H4 (cell line): ENCODE data around the gene YES1. TPM values are rescaled to one million over a fixed set of nuclear protein-coding genes. Genes with fewer than 3 reads are reported as not detected.
"Not testable (repeated sequence)": the region's sequence is repeated elsewhere in the genome, so short reads cannot be mapped to it uniquely, and the experiment has no call there.

ENCODE experiments used
- DNase-seq: peaks from one replicate; pipeline ENCODE4 v3.0.0-alpha.2; 2015; ENCODE audit warnings: low spot score
- total RNA-seq: library from RNA; depleted of rRNA; stranded (reverse); fragments of >200 nt; shearing (Covaris generic); gene quantifications from 2 replicates; pipeline ENCODE4 v1.2.3, GENCODE V29; 2014

YES1 gene
- total RNA-seq, 1 experiment from 2014 or later, result 101 TPM

DNA sequence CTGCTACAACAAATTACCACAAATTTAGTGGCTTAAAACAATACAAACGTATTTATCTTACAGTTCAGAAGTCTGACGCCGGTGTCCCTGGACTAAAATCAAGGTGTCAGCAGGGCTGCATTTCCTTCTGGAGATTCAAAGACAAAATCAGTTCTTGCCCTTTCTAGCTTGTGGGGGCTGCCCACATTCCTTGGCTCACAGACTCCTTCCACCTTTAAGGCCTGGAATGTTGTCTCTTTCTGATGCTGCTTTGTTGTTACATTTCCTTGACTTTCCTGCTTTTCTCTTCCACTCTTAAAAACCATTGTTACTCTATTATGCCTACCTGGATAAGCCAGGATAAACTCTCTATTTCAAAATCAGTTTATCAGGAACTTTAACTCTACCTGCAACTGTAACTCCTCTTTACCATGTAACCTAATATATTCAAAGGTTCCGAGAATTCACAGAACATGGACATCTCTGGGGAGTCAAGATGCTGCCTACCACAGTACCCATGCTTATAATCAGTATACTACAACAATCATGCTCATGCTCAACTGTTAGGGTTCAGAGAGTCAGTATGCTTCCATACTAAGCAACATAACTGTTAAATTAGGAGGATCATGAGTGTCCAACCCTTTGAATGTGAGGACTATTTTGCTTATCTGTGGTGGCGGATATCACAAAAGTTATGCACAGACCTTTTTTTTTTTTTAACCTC, 27.4 kb downstream of the YES1 start:
- DNase-seq, result no peak

DNA sequence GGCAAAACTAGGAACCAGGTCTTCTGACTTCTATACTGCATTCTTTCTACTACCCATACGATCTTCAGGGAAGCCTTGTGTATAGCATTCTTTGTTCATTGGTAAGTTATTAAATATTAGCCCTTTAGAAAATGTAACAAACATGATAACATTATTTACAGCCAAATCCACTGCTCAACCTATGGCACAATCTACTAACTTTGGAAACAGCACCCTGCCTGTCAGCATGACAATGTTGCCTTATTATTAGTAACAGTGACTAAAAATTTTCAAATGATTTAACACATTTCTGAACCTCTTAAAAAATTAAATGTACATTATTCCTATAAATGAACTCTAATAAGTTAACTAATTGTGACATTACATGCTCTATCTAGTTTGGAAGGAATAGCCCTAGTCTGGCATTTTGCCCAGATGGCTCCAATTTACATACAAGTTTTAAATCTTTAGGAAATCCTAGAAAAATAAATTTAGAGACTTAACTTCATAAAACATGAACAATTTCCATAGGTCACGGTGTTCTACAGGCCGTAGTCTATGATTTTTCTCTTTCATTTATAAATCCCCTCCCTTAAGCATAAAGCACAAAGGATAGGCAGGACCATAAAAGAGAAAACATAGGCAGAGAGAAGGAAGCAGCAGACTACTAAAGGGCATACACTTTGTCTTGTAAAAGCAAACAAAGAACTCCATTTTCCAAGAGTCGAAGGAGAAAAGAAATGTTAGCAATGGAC, 33.7 kb downstream of the YES1 start:
- DNase-seq, result no peak

DNA sequence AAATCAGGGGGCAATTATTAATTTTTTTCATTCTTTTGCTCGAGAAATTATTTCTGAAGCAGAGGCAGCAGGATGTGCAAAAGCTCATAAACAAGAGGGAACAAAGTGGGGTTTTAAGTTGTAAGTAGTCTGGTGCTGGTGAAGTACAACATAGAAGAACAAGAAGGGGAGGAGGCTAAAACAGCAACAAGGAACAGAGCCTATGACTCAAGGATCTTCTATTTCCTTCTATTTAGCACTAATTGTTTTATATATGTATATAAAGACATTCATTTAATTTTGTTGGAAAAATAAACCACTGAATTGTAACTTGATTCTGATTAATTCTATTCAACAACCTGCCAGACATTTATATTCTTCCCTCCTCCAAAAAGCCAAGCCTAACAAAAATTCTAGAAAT, 35.0 kb downstream of the YES1 start:
- no peak for DNase-seq

DNA sequence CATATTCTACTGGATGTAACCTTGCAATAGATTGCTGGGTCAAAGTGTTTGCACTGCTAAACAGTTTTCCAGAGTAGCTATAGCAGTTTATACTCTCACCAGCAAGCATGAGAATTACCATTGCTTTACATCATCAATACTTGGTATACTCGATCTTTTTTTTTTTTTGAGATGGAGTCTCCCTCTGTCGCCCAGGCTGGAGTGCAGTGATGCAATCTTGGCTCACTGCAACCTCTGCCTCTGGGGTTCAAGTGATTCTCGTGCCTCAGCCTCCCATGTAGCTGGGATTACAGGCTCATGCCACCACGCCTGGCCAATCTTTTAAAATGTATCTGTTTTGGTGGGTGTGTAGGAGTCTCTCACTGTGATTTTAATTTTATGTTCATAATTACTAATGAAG, 36.0 kb downstream of the YES1 start:
- not testable (repeated sequence) for DNase-seq

DNA sequence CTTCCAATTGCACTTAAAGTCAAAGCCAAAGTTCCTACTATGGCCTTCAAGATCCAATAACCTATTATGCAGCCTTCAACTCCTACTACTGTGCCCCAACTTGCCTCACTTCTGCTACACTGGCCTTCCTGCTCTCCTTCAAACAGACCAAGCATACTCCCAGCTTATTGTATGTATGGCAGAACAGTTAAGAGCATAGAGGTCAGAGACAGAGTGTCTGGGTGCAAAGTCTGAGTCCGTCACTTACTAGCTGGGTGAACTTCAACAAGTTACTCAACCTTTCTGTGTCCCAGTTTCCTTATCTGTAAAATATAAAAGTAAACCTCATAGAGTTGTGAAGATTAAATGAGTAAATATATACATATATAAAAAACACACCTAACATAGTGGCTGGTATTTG, 37.2 kb downstream of the YES1 start:
- DNase-seq, result no peak

DNA sequence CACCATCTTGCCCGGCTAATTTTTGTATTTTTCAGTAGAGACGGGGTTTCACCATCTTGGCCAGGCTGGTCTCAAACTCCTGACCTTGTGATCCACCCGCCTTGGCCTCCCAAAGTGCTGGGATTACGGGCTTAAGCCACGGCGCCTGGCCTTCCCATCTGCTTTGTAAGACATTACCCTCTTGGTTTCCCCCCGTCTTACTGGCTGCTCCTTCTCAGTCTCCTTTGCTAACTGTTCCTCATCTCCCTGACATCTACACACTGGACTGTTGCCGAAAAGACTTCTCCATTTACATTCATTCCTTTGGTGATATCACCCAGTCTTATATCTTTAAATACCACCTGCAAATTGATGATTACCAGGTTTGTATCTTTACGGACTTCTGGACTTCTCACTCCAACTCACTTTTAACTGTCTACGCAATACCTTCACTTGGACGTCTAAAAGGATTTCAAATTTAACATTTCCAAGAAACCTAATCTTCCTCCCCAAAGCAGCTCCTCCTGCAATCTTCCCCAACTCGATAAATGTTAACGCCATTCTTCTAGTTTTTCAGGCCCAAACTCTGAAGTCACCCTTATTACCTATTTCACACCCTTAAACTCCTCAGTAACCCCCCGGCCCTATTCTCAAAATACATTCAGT, 37.9 kb downstream of the YES1 start:
- no peak for DNase-seq

DNA sequence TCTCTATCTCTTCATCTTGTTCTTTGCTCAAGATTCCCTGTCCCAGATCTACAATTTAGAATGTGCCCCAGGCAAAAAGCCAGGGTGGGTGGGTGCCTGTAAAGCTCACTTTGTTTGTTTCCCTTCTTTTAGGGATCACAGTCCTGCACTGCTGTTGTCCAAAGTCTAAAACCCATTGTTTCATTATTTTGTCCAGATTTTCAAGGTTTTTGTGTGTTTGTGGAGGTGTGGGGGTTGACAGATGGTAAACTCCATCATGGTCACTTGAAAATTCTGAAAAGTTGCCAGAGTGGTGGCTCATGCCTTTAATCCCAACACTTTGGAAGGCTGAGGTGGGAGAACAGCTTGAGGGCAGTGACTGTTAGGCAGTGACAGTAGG, 41.5 kb downstream of the YES1 start:
- no peak for DNase-seq

DNA sequence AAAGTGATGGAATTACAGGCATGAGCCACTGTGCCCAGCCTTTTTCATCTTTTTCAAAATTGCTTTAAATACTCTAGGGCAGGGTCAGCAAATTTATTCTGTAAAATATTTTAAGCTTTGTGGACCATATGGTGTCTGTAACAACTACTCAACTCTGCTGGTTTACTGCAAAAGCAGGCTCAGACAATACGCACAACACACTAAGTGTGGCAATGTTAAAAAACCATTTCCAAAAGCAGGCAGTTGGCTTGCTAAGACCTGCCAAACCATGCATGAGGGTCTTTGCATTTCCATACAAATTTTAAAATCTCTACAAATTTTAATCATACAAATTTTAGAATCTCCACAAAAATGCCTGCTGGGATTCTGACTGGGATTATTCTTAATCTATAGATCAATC, 44.1 kb downstream of the YES1 start:
- no peak for DNase-seq

DNA sequence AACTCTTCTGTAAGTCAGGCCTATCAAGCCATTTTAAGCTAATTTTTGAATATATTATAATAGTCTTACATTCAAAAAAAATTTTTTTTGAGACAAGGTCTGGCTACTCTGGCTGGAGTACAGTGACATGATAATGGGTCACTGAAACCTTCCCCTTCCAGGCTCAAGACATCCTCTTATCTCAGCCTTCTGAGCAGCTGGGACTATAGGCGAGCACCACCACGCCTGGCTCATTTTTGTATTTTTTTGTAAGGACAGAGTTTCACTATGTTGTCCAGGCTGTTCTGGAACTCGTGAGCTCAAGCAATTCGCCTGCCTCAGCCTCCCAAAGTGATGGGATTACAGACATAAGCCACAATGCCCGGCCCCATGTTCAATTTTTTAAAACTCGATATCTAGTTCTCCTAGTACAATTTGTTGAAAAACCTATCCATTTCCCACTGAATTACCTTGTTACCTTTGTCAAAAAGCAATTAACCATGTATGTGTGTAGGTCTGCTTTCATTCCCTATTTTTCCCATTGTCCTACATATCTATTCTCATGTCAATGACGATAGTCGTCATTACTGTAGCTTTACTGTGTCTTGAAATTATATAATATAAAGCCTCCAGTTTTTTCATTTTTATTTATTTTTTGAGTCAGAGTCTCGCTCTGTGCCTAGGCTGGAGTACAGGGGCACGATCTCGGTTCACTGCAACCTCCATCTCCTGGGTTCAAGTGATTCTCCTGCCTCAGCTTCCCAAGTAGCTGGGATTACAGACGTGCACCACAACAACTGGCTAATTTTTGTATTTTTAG, 44.8 kb downstream of the YES1 start:
- no peak for DNase-seq

DNA sequence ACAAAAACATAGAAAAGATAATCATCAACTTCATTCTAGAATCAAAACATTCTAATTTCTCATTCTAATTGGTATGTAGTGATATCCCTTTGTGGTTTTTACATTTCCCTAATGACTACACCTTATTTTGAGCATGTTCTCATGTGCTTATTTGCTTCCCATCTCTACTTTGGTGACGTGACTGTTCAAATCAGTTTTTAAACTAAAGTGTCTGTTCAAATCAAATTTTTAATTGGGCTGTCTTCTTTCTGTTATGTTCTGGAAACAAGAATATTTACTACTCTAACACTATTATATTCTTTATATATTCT, 45.5 kb downstream of the YES1 start:
- no peak for DNase-seq

DNA sequence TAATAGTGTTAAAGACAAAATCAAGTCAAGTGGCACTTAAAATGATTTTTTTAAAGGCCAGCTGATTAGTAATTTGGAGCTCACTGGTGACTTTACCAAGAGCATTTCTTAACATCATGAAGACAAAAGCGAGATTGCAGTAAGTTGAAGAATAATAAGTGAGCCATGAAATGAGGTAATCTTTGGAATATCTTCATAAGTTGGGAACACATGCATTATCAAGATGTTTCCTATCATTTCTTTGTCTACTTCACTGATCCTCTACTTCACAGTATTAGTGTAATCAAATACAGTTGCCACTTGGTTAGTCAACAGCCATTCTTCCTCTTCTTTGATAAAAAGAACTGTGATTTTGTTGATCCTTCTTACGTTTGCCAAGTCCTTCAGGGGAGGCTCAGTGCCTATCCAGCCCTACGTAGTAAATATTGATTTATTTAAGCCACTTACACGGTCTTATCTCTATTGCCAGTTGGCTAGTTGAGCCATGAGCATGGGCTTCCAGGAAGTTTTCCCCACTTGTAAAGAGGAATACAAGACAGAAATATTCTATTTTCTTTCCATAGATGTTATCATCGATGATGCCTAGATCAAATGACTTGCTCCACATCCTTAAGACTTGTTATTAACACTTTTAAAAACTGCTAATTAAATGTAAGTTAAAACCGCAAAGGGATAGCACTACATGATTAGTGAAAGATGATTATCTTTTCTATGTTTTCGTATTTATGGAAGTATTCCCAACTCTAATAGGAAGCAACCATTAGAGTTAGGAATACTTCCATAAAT, 46.1 kb downstream of the YES1 start:
- DNase-seq, result no peak

DNA sequence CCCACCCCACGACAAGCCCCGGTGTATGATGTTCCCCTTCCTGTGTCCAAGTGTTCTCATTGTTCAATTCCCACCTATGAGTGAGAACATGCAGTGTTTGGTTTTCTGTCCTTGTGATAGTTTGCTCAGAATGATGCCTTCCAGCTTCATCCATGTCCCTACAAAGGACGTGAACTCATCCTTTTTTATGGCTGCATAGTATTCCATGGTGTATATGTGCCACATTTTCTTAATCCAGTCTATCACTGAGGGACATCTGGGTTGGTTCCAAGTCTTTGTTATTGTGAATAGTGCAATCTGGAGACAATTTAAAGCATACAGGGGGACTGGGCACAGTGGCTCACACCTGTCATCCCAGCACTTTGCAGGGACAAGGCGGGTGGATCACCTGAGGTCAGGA, 52.2 kb downstream of the YES1 start:
- not testable (repeated sequence) for DNase-seq

DNA sequence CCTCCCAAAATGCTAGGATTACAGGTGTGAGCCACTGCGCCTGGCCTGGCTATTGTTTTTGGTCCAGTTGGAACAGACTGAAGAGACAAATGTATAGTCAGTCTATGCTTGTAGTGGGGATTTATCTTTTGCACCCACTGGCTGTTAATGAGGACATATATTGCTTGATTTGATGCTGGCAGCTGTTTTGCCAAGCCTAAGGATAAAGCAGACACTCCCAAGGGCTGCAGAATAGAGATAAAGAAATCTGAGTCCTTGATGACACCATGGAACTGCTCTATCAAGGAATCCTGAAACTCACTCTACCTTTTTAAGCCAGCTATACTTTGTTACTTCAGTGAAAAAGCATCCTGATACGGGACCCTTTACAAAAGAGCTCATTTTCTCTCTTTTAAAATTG, 56.5 kb downstream of the YES1 start:
- DNase-seq, result no peak

DNA sequence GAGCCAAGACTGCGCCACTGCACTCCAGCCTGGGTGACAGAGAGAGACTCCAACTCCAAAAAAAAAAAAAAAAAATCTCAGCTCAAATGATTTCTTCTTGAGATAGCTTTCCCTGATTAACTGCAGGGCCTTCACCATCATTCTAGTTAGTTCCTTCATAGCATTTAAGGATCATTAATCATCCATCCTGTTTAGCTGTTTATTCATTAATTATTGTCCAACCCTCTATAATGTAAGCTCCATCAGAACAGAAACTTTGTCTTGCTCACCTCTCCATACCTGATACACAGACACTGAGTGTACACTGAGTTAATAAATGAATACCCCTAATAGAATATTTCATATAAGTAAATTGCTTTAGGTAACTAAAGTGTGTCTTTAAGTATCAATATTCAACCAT, 57.4 kb downstream of the YES1 start:
- DNase-seq, result no peak

DNA sequence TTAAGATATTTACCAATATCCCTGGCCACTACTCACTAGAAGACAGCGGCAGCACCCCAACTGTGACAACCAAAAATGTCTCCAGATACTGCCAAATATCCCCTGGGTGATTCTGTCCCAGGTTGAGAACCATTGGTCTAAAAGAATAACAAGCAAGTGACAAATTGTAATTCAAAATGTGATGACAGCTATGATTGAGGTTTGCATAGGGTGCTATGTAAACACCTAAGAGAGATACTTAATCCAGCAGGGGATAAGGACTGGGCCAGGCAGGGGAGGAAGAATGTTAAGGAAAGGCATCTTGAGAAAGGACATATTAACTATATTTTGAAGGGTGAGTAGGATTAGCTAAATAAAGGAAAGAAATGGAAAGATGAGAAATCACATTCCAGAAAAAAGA, 61.6 kb downstream of the YES1 start:
- no peak for DNase-seq

DNA sequence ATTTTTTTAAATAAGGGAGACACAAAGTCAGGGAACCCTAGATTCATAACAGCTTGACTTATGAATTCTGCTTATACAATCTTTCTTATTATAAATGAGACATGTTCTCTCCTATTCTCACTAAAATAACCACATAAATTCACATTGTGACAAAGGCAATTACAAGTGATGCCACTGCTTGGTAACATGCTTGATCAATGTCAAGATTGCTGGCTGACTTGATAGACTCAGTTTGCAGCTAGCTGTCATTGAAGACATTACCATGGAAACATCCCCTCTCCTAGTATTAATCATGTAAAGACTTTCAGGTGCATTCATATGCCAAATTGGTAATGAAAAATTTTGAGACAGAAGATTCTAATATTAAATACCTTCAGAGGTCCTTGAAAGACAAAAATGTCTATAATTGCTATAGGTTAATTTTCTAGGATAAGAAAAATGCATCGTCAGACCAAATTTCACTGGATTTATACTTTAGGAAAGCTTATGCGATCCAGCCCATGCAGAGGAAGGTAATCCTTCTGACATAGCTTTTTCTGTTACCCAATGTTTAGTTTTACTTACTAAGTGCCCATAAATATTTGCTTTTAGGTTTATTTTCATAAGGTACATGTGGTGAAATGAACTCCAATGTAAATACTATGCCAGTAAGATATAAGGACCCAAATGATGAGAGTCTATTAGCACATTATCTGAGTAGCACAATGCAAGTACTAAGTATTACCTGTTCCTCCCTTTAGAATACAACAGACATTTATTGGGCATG, 67.0 kb downstream of the YES1 start:
- DNase-seq, result no peak

DNA sequence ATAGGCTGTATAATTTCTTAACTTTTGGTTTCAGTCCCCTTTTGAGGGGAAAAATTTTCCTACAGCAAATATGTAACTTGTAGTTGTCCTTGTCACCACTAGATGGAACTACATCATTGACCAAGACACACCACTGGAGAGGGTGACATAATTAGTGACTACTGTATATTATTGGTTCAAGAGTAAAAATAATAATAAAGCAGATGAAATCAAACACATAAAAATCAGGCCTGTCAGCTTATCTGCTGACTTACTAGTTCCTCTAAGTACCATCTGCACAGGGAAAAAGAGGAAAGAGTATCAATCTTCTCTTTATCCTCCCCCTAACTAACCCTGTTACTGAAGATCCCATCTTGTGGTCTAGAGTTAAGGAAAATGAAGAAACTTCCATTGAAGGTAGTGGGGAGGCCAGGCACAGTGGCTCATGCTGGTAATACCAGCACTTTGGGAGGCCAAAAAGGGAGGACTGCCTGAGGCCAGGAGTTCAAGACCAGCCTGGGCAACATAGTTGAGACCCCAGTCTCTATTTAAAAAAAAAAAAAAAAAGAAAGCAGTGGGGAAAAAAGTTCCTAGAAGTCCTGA, 70.0 kb downstream of the YES1 start:
- DNase-seq, result peak; percentile 26

DNA sequence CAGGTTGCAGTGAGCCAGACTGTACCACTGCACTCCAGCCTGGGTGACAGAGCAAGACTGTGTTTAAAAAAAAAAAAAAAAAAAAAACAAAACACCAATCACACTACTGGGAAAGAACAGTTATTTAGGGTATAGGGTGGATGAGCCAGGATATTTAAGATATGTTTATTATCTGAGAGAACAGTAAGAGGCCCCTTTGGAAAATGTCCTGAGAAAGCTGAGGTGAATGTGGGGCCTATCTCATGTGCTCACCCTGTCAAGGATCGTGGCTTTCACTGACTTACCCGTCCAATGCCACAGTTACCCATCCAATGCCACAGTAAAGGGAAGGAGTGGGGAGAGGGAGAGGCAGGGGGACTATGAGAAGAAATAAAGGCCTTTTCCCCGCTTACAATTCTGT, 79.7 kb downstream of the YES1 start:
- DNase-seq, result no peak

DNA sequence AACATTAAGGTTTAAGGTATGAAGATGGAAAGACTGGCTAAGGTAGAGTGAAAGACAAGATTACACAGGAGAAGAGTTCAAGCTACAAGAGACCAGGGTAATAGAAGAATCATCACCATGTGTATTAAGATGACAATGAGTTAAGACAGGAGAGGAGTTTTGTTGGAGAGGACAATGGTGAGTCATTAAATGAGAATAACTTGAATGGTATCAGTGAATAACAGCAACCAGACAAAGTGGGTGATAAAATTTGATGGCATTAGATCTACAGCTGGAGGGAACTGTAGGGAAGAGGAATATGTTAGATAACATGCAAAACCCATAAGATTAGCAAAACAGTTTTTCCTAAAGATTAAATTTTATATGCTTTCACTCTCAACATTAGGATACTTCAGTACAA, 80.9 kb downstream of the YES1 start:
- no peak for DNase-seq

DNA sequence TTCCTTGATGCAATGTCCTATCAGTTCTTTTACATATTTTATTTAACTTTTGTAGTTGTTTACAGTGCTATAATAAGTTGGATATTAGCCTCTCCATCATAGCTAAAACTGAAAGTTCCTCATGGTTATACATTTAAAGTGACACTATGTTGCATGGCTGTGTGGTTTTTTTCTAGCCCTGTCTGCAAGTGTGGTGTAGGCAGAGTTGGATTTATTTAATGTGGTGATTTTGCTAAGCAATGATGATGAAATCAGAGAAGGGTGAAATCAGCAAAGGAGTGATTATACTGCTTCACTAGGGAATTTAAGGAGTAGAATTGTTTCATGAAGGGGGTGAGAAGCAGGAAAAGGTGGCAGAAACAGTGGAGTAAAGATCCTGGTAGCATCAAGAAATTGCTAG, 81.3 kb downstream of the YES1 start:
- no peak for DNase-seq

DNA sequence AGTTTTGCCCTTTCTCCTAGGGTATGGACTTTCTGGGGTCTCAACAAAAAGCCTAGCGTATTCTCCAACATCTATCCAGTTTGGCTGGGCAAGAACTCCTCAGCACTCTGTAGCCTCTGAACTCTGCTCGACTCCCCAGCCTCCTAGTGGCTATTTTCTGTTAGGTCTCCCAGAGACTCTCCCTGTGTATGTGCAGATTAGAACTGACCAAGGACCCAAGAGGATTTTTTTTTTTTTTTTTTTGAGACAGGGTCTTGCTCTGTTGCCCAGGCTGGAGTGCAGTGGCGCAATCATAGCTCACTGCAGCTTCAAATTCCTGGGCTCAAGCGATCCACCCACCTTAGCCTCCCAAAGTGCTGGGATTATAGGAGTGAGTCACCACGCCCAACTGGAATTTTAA, 81.9 kb downstream of the YES1 start:
- DNase-seq, result not testable (repeated sequence)
